B cell (primary cell): Measurements from ENCODE around the gene TCAP.

Experiments used
- EZH2 ChIP-seq: IDR thresholded peaks from 2 replicates; pipeline ENCODE4 v1.6.1; 2012; ENCODE audit warnings: borderline replicate concordance, low read depth, mild to moderate bottlenecking, moderate library complexity, low read length; ENCODE audit not compliant: insufficient read depth, poor library complexity, severe bottlenecking
- TF ChIP-seq, protein P1 (sequence below): fragments of 200-600 bp; IDR thresholded peaks from one replicate; pipeline ENCODE4 v1.8.0; 2022; ENCODE audit warnings: antibody characterized with exemption, mild to moderate bottlenecking

DNA sequence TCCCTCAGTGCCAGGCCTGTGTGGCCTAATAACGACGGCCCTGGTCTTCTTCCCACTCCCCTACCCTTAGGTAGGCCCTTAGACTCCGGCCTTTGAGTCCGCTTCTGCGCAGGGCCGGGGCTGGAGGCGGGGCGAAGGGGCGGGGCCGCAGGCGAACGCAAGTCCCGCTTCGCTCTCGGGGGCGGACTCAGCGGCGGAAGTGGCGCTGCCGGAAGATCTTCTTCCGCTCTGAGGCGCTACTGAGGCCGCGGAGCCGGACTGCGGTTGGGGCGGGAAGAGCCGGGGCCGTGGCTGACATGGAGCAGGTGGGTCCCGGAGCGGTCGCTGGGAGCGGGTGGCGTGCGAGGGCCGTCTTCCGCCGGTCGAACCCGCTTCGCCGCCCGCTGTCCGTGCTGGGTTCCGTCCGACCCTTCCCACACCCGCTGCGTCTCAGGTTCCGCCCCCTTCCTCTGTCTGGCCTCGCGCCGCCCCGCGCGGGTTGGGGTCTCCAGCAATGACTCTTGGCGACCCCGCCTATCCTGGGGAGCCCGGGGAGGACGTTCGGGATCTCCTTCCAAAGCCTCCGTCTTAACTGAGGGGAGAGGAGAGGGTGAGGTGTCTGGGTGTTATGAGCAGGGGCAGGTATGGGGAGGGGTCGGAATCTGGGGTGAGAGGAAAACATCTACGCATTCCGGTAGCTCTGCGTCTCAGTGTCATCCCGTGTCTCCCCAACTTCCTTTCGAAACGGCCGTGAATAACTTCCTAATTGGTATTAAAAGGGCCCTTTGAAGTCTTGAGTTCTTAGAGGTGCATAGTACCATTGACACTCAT lies 28.0 kb upstream of the TCAP start, which contains the start of gene STARD3:
- TF ChIP-seq, protein P1, sequence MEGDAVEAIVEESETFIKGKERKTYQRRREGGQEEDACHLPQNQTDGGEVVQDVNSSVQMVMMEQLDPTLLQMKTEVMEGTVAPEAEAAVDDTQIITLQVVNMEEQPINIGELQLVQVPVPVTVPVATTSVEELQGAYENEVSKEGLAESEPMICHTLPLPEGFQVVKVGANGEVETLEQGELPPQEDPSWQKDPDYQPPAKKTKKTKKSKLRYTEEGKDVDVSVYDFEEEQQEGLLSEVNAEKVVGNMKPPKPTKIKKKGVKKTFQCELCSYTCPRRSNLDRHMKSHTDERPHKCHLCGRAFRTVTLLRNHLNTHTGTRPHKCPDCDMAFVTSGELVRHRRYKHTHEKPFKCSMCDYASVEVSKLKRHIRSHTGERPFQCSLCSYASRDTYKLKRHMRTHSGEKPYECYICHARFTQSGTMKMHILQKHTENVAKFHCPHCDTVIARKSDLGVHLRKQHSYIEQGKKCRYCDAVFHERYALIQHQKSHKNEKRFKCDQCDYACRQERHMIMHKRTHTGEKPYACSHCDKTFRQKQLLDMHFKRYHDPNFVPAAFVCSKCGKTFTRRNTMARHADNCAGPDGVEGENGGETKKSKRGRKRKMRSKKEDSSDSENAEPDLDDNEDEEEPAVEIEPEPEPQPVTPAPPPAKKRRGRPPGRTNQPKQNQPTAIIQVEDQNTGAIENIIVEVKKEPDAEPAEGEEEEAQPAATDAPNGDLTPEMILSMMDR: no peak
- TF ChIP-seq EZH2: no peak
